Neural cell (in vitro differentiated cells): ENCODE results near the gene H1-8. TPM values are rescaled to one million over a fixed set of nuclear protein-coding genes. Genes with fewer than 3 reads are reported as not detected.

ENCODE experiments used
- H2AFZ ChIP-seq: fragments of 200-600, 300-800 bp; sonication (generic), shearing (Covaris generic); 2 replicates; pipeline ENCODE4 v1.6.0; 2014; ENCODE audit warnings: low read depth, mild to moderate bottlenecking, antibody characterized with exemption, low read length, moderate library complexity
- H3F3A ChIP-seq: fragments of 200-600 bp; shearing (Covaris generic); 2 replicates; pipeline ENCODE4 v1.6.1; 2016; ENCODE audit warnings: mild to moderate bottlenecking, moderate library complexity, mixed read lengths, antibody characterized with exemption, low read length; ENCODE audit not compliant: insufficient read depth, poor library complexity, severe bottlenecking
- H3K27ac ChIP-seq: fragments of 200-600, 300-800 bp; sonication (generic), shearing (Covaris generic); 2 replicates; pipeline ENCODE4 v1.5.1; 2014; ENCODE audit warnings: mild to moderate bottlenecking, low read length, moderate library complexity
- H3K27me3 ChIP-seq: fragments of 300-800, 200-600 bp; sonication (generic), shearing (Covaris generic); 2 replicates; pipeline ENCODE4 v1.6.0; 2014; ENCODE audit warnings: mild to moderate bottlenecking, low read depth, low read length, moderate library complexity; ENCODE audit not compliant: insufficient read depth
- H3K36me3 ChIP-seq: fragments of 300-800, 200-600 bp; sonication (generic), shearing (Covaris generic); 2 replicates; pipeline ENCODE4 v1.5.1; 2014; ENCODE audit warnings: mild to moderate bottlenecking, antibody characterized with exemption, low read length, moderate library complexity; ENCODE audit not compliant: insufficient read depth
- H3K4me2 ChIP-seq: fragments of 300-800, 200-600 bp; sonication (generic), shearing (Covaris generic); 2 replicates; pipeline ENCODE4 v1.6.0; 2014; ENCODE audit warnings: mild to moderate bottlenecking, low read length
- H3K4me3 ChIP-seq: fragments of 300-800, 200-600 bp; sonication (generic), shearing (Covaris generic); 2 replicates; pipeline ENCODE4 v1.5.1; 2014; ENCODE audit warnings: mild to moderate bottlenecking, low read length, moderate library complexity
- H3K79me2 ChIP-seq: fragments of 200-600 bp; shearing (Covaris generic); replicated peaks from 2 replicates; pipeline ENCODE4 v1.6.0; 2014; ENCODE audit warnings: mild to moderate bottlenecking, low read length, moderate library complexity; ENCODE audit not compliant: insufficient read depth
- H3K9ac ChIP-seq: fragments of 300-800, 200-600 bp; sonication (generic), shearing (Covaris generic); 2 replicates; pipeline ENCODE4 v1.6.1; 2016; ENCODE audit warnings: mild to moderate bottlenecking, low read length, mixed read lengths
- H3K9me2 ChIP-seq: fragments of 200-600 bp; shearing (Covaris generic); 2 replicates; pipeline ENCODE4 v1.6.1; 2016; ENCODE audit warnings: mild to moderate bottlenecking, low read length, mixed read lengths; ENCODE audit not compliant: insufficient read depth
- H3K9me3 ChIP-seq: fragments of 200-600, 300-800 bp; sonication (generic), shearing (Covaris generic); 2 replicates; pipeline ENCODE4 v1.6.1; 2016; ENCODE audit warnings: mild to moderate bottlenecking, mixed run types, low read length, moderate library complexity, mixed read lengths
- H4K20me1 ChIP-seq: fragments of 200-600 bp; shearing (Covaris generic); 2 replicates; pipeline ENCODE4 v1.6.1; 2016; ENCODE audit warnings: mild to moderate bottlenecking, mixed run types; ENCODE audit not compliant: insufficient read depth
- EP300 ChIP-seq: fragments of 450-650 bp; conservative IDR thresholded peaks from 2 replicates; pipeline ENCODE4 v1.6.1; 2014; ENCODE audit warnings: antibody characterized with exemption, mild to moderate bottlenecking, moderate library complexity; ENCODE audit not compliant: poor library complexity, severe bottlenecking
- EZH2 ChIP-seq: fragments of 200-600, 300-800 bp; shearing (Covaris generic), sonication (generic); IDR thresholded peaks from 2 replicates; pipeline ENCODE4 v1.6.1; 2014; ENCODE audit warnings: antibody characterized with exemption, low read length, borderline replicate concordance, mild to moderate bottlenecking; ENCODE audit not compliant: insufficient read depth, poor library complexity, severe bottlenecking
- MXI1 ChIP-seq: fragments of 450-650 bp; conservative IDR thresholded peaks from 2 replicates; pipeline ENCODE4 v1.6.1; 2014; ENCODE audit warnings: antibody characterized with exemption, mild to moderate bottlenecking; ENCODE audit not compliant: poor library complexity, severe bottlenecking
- POLR2AphosphoS5 ChIP-seq: IDR thresholded peaks from 2 replicates; pipeline ENCODE4 v1.6.1; 2012
- RAD21 ChIP-seq: fragments of 450-650 bp; conservative IDR thresholded peaks from 2 replicates; pipeline ENCODE4 v1.6.1; 2014; ENCODE audit warnings: antibody characterized with exemption, mild to moderate bottlenecking, moderate library complexity
- SMC3 ChIP-seq: fragments of 450-650 bp; conservative IDR thresholded peaks from 2 replicates; pipeline ENCODE4 v1.6.1; 2014; ENCODE audit warnings: antibody characterized with exemption, mild to moderate bottlenecking, moderate library complexity; ENCODE audit not compliant: poor library complexity
- TAF1 ChIP-seq: IDR thresholded peaks from 2 replicates; pipeline ENCODE4 v1.6.1; 2012; ENCODE audit warnings: low read depth
- polyA plus RNA-seq: library from polyadenylated mRNA; depleted of rRNA; stranded (reverse); fragments of >200 nt; gene quantifications from 2 replicates; pipeline ENCODE4 v1.2.3, GENCODE V29; 2014
- TF ChIP-seq, protein P1 (sequence below): IDR thresholded peaks from 2 replicates; pipeline ENCODE4 v1.6.1; 2012; ENCODE audit warnings: borderline replicate concordance
- TF ChIP-seq, protein P2 (sequence below): fragments of 450-650 bp; IDR thresholded peaks from 2 replicates; pipeline ENCODE4 v1.5.1; 2014; ENCODE audit warnings: antibody characterized with exemption, mild to moderate bottlenecking, moderate library complexity; ENCODE audit not compliant: poor library complexity, severe bottlenecking

The H1-8 gene
- polyA plus RNA-seq, 1 donor from 2014 or later, result not detected

DNA sequence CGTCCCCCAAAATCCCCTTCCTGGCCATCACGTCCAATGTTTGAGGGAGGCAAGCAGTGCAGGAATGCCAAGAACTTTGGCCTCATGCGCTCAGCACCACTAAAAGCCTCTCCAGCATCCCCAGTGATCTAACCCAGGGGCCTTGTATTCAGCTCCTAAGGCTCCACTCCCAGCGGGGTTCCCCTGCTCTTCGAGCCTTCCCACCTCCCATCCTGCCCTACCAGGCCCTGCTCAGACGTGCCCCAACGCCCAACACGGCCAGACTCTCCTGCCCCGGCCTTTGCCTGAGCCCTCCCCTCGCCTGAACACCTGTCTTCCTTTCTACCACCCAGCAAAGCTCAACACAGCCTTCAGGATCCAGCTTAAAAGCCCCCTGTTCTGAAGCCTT lies 33.0 kb downstream of the H1-8 start:
- Histone ChIP-seq H3K9me3 (no peaks in the 10 kb centered on the region), H3K9me2 (no peaks in the 10 kb centered on the region), H3K4me2 (no peak overlapping the region), H3K9ac (no peak overlapping the region), H3K27me3 (no peaks in the 10 kb centered on the region), H3K27ac (no peak overlapping the region), H2AFZ (no peak overlapping the region), H3K4me3 (no peak overlapping the region), H3F3A (no peaks in the 10 kb centered on the region), H3K79me2 (no peaks in the 10 kb centered on the region), H3K36me3 (no peaks in the 10 kb centered on the region), H4K20me1 (no peaks in the 10 kb centered on the region)
- TF ChIP-seq EP300 (no peak), SMC3 (no peak), TAF1 (no peak), RAD21 (no peak), POLR2AphosphoS5 (no peak), EZH2 (no peak), MXI1 (no peak)
- TF ChIP-seq, protein P1, sequence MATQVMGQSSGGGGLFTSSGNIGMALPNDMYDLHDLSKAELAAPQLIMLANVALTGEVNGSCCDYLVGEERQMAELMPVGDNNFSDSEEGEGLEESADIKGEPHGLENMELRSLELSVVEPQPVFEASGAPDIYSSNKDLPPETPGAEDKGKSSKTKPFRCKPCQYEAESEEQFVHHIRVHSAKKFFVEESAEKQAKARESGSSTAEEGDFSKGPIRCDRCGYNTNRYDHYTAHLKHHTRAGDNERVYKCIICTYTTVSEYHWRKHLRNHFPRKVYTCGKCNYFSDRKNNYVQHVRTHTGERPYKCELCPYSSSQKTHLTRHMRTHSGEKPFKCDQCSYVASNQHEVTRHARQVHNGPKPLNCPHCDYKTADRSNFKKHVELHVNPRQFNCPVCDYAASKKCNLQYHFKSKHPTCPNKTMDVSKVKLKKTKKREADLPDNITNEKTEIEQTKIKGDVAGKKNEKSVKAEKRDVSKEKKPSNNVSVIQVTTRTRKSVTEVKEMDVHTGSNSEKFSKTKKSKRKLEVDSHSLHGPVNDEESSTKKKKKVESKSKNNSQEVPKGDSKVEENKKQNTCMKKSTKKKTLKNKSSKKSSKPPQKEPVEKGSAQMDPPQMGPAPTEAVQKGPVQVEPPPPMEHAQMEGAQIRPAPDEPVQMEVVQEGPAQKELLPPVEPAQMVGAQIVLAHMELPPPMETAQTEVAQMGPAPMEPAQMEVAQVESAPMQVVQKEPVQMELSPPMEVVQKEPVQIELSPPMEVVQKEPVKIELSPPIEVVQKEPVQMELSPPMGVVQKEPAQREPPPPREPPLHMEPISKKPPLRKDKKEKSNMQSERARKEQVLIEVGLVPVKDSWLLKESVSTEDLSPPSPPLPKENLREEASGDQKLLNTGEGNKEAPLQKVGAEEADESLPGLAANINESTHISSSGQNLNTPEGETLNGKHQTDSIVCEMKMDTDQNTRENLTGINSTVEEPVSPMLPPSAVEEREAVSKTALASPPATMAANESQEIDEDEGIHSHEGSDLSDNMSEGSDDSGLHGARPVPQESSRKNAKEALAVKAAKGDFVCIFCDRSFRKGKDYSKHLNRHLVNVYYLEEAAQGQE, result no peak
- TF ChIP-seq, protein P2, sequence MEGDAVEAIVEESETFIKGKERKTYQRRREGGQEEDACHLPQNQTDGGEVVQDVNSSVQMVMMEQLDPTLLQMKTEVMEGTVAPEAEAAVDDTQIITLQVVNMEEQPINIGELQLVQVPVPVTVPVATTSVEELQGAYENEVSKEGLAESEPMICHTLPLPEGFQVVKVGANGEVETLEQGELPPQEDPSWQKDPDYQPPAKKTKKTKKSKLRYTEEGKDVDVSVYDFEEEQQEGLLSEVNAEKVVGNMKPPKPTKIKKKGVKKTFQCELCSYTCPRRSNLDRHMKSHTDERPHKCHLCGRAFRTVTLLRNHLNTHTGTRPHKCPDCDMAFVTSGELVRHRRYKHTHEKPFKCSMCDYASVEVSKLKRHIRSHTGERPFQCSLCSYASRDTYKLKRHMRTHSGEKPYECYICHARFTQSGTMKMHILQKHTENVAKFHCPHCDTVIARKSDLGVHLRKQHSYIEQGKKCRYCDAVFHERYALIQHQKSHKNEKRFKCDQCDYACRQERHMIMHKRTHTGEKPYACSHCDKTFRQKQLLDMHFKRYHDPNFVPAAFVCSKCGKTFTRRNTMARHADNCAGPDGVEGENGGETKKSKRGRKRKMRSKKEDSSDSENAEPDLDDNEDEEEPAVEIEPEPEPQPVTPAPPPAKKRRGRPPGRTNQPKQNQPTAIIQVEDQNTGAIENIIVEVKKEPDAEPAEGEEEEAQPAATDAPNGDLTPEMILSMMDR, result no peak

- no peak overlapping the region for H3K9ac ChIP-seq
These were observed 33.8 kb downstream of the H1-8 start for GRCh38 chr3:129576514-129577352.

More at GRCh38 chr3:129576514-129577352, 33.8 kb downstream of the H1-8 start:
- H4K20me1 ChIP-seq, result no peaks in the 10 kb centered on the region
- no peak overlapping the region for H3K27ac ChIP-seq
- H3K4me2 ChIP-seq, result no peak overlapping the region
- H3K36me3 ChIP-seq, result no peaks in the 10 kb centered on the region
- no peaks in the 10 kb centered on the region for H3F3A ChIP-seq
- no peak overlapping the region for H2AFZ ChIP-seq
- no peaks in the 10 kb centered on the region for H3K9me3 ChIP-seq
- H3K9me2 ChIP-seq, result no peaks in the 10 kb centered on the region
- TF ChIP-seq MXI1 (no peak), EP300 (no peak), RAD21 (no peak), POLR2AphosphoS5 (no peak), EZH2 (no peak), SMC3 (no peak), TAF1 (no peak)
- TF ChIP-seq, protein P2, result no peak
- TF ChIP-seq, protein P1, result no peak
- H3K4me3 ChIP-seq, result no peak overlapping the region
- no peaks in the 10 kb centered on the region for H3K79me2 ChIP-seq
- H3K27me3 ChIP-seq, result no peaks in the 10 kb centered on the region
